ENCODE data around the gene ZNF688. TPM values are rescaled to one million over a fixed set of nuclear protein-coding genes. Genes with fewer than 3 reads are reported as not detected.
A peak's percentile ranks its signal among the peaks of the same experiment; 100 is the strongest.
"Not testable (repeated sequence)": the region's sequence is repeated elsewhere in the genome, so short reads cannot be mapped to it uniquely, and the experiment has no call there.

The ZNF688 gene
- total and polyA plus RNA-seq, 2 experiments from 2014 or later = 22.0 to 25.0 TPM

- Histone ChIP-seq H3K4me3 (no peak overlapping the region), H3K27me3 (no peaks in the 10 kb centered on the region), H3K9me3 (ENCODE audit: low read depth) (no peaks in the 10 kb centered on the region), H3K27ac (no peak overlapping the region), H3K4me1 (ENCODE audit: low read depth) (no peaks in the 10 kb centered on the region), H3K36me3 (no peaks in the 10 kb centered on the region)
- TF ChIP-seq, protein P1, sequence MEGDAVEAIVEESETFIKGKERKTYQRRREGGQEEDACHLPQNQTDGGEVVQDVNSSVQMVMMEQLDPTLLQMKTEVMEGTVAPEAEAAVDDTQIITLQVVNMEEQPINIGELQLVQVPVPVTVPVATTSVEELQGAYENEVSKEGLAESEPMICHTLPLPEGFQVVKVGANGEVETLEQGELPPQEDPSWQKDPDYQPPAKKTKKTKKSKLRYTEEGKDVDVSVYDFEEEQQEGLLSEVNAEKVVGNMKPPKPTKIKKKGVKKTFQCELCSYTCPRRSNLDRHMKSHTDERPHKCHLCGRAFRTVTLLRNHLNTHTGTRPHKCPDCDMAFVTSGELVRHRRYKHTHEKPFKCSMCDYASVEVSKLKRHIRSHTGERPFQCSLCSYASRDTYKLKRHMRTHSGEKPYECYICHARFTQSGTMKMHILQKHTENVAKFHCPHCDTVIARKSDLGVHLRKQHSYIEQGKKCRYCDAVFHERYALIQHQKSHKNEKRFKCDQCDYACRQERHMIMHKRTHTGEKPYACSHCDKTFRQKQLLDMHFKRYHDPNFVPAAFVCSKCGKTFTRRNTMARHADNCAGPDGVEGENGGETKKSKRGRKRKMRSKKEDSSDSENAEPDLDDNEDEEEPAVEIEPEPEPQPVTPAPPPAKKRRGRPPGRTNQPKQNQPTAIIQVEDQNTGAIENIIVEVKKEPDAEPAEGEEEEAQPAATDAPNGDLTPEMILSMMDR (IDR thresholded peaks at IDR 0.05; ENCODE audit: low read depth, low read length) = no peak
- no peak for DNase-seq (ENCODE audit: low read depth in 1 of 2, low spot score in 1 of 2)
These were observed 21.4 kb upstream of the ZNF688 start for GRCh38 chr16:30592871-30593270.

DNA sequence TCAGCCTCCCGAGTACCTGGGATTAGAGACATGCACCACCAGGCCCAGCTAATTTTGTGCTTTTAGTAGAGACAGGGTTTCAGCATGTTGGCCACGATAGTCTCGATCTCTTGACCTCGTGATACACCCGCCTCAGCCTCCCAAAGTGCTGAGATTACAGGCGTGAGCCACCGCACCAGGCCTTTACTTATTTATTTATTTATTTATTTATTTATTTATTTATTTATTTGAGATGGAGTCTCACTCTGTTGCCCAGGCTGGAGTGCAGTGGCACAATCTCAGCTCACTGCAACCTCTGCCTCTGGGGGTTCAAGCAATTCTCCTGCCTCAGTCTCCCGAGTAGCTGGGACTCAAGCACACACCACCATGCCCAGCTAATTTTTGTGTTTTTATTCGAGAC, 19.4 kb upstream of the ZNF688 start:
- H3K36me3 ChIP-seq; H3K9me3 ChIP-seq (ENCODE audit: low read depth): not testable (repeated sequence)

GRCh38 chr16:30589582-30589981, 18.1 kb upstream of the ZNF688 start:
- H3K36me3 ChIP-seq; H3K27me3 ChIP-seq; H3K4me3 ChIP-seq; H3K4me1 ChIP-seq (ENCODE audit: low read depth); H3K9me3 ChIP-seq (ENCODE audit: low read depth); H3K27ac ChIP-seq; DNase-seq (ENCODE audit: low read depth in 1 of 2, low spot score in 1 of 2): not testable (repeated sequence)

More for the DNA sequence above, 19.4 kb upstream of the ZNF688 start:
- not testable (repeated sequence) for H3K27ac ChIP-seq; H3K4me1 ChIP-seq (ENCODE audit: low read depth); DNase-seq (ENCODE audit: low read depth in 1 of 2, low spot score in 1 of 2); H3K27me3 ChIP-seq; H3K4me3 ChIP-seq

DNA sequence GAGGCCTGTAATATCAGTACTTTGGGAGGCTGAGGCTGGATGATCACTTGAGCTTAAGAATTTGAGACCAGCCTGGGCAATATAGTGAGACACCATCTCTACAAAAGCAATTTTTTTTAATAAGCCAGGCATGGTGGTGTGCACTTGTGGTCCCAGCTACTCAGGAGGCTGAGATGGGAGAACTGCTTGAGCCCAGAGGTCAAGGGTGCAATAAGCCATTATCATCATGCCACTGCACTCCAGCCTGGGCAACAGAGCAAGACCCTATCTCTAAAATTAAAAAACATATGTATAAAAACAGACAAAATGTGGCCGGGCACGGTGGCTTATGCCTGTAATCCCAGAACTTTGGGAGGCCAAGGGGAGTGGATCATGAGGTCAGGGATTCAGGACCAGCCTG, 17.1 kb upstream of the ZNF688 start:
- TF ChIP-seq, protein P1 (IDR thresholded peaks at IDR 0.05; ENCODE audit: low read depth, low read length) = no peak
- H3K4me1 ChIP-seq (ENCODE audit: low read depth) = no peaks in the 10 kb centered on the region
- H3K36me3 ChIP-seq = peaks cover 4% of the 10 kb centered on the region

GRCh38 chr16:30585400-30586191, 14.1 kb upstream of the ZNF688 start, which contains the start of gene ZNF785:
Gene ZNF785 (minus strand): TSS chr16:30585697. CDS start chr16:30585611, 86 bp downstream.
- peaks cover 16% of the 10 kb centered on the region for H3K36me3 ChIP-seq
- H3K27me3 ChIP-seq = no peaks in the 10 kb centered on the region
- TF ChIP-seq, protein P1 (IDR thresholded peaks at IDR 0.05; ENCODE audit: low read depth, low read length) = peak; percentile 5
- no peaks in the 10 kb centered on the region for H3K4me1 ChIP-seq (ENCODE audit: low read depth)
- H3K27ac ChIP-seq = peak within 1 kb of the TSS; percentile 95
- peak; percentile 98 to 100 for DNase-seq (ENCODE audit: low read depth in 1 of 2, low spot score in 1 of 2)
- H3K9me3 ChIP-seq (ENCODE audit: low read depth) = no peaks in the 10 kb centered on the region
- peak within 1 kb of the TSS; percentile 82 for H3K4me3 ChIP-seq

More for the DNA sequence above, 17.1 kb upstream of the ZNF688 start:
- Histone ChIP-seq H3K4me3 (no peak overlapping the region), H3K27me3 (no peaks in the 10 kb centered on the region), H3K9me3 (ENCODE audit: low read depth) (no peaks in the 10 kb centered on the region), H3K27ac (no peak overlapping the region)
- DNase-seq (ENCODE audit: low read depth in 1 of 2, low spot score in 1 of 2) = no peak

GRCh38 chr16:30585022-30585399, 13.5 kb upstream of the ZNF688 start:
- TF ChIP-seq, protein P1 (IDR thresholded peaks at IDR 0.05; ENCODE audit: low read depth, low read length) = no peak
- Histone ChIP-seq H3K4me3 (peak overlapping the region; percentile 82), H3K4me1 (ENCODE audit: low read depth) (no peaks in the 10 kb centered on the region), H3K36me3 (peaks cover 16% of the 10 kb centered on the region), H3K27me3 (no peaks in the 10 kb centered on the region), H3K27ac (peak overlapping the region; percentile 95), H3K9me3 (ENCODE audit: low read depth) (no peaks in the 10 kb centered on the region)
- DNase-seq (ENCODE audit: low read depth in 1 of 2, low spot score in 1 of 2) = no peak

All from cardiac muscle cell (in vitro differentiated cells and primary cell).